ENCODE data around the gene RPGRIP1L.

The RPGRIP1L gene

DNA sequence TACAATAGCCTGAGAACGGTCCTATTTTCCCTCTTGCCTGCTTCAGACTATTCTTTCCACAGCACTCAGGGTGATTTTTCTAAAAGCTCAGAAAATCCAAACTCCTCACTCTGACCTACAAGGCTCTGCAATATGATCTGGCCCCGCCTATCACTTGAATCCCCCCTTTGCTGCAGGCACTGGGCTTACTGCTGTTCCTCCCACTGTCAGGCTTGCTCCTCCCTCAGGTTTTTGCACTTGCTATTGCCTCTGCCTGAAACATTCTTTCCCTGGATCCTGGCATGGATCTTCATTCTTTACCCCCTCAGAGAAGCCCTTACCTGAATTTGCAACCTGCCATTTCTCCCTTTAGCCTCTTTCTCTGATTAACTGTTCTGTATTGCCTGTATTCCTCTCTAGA is 52.3 kb downstream of the RPGRIP1L start:
- no peak for DNase-seq (ENCODE audit: low spot score)

DNA sequence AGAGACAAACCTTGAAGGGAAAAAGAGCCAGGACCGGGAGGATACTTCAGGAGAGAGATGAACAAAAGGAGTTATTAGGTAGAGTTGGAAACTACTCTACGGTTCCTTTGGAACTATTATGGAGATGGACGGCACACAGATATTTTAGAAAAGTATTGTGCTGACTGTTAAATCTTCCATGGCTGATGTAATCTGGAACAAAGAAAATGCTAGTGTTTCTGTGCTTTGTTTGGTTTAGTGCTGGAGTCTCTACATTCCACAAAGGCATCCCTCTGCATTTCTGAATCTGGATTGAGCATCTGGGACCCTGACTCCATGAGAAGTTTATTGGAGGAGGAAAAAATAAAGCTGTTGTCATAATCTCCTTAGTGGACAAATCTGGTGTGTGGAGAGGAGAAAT is 57.2 kb downstream of the RPGRIP1L start:
- DNase-seq (ENCODE audit: low spot score) = no peak

DNA sequence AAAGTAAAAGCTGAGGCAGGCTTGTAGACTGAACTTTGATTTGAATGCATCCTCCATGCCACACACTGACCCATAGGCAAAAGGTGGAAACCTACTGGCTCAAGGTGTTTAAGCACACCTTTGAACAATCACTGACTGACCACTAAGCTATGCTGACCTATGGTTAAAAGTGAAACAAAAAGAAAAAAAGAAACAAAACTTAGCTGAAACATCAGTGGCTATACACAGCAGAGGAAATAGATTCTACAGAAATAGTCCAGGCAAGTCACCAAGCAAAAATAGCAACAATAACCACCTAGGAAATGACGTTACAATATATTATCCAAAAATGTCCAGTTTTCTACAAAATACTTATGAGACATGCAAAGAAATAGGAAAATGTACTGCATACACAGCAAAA is 60.2 kb downstream of the RPGRIP1L start:
- DNase-seq (ENCODE audit: low spot score) = no peak

GRCh38 chr16:53642094-53642493 is 61.6 kb downstream of the RPGRIP1L start:
- DNase-seq (ENCODE audit: low spot score) = no peak

- no peak for DNase-seq (ENCODE audit: low spot score)
Observed at GRCh38 chr16:53636978-53637377, 66.7 kb downstream of the RPGRIP1L start.

- DNase-seq (ENCODE audit: low spot score) = no peak
Observed at GRCh38 chr16:53632526-53632925, 71.1 kb downstream of the RPGRIP1L start.

DNA sequence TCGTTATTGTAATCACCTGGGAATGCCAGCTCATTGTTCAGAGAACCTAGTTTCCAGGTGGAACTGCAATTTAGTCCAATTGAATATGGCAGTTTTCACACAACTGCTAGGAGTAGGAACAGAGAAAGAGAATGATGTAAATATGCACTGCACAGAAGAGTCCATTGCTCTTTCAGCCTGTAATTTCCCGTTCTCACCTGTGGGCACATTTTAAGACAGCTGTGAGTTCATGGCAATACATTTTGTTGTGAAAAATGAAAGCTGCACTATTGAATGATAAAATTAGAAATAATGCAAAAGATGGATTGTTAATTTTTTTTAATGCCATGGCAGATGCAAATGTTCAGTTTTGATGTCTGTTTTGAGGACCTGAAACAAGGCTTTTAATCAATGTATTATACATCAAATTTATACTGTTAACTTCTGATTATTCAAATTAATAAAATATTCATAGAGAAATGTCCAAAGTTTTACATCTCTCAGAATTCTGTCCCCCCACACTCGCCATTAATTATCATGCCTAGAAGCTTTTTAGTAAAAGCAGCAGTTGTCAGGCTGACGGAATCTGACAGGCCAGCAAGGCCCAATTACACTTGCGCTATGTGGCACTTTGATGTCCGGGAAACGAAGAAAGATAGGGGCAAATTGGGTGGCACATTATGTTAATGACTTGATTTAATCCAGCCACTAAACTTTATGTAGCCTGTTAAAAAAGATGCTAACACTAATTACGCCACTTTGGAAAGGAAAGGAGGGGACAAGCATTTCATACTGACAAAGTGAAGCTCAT is 72.2 kb downstream of the RPGRIP1L start:
- DNase-seq (ENCODE audit: low spot score) = no peak

DNA sequence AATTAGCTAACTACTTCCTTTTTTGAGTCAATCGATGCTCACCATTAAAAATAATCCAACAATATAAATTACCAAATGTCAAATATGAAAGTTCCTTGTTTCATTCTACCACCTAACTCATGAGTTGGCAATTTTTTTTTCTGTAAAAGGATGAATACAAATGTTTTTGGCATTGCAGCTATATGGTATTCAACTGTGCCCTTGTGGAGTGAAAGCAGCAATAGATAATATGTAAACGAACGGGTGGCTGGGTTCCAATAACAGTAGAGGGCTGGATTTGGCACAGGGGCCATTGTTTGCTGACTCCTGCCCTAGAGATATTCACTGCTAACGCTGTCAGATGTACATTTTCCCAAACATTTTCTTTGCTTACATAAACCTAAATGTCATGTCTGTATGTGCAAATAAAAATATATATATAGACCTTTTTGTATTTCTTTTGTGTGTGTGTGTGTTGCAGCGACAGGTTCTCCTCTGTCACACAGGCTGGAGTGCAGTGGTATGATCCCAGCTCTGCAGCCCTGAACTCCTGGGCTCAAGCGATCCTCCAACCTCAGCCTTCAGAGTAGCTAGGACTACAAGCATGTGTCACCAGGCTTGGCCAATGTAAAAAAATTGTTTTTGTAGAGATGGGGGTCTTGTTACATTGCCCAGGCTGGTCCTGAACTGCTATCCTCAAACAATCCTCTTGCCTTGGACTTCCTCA is 73.9 kb downstream of the RPGRIP1L start:
- no peak for DNase-seq (ENCODE audit: low spot score)

DNA sequence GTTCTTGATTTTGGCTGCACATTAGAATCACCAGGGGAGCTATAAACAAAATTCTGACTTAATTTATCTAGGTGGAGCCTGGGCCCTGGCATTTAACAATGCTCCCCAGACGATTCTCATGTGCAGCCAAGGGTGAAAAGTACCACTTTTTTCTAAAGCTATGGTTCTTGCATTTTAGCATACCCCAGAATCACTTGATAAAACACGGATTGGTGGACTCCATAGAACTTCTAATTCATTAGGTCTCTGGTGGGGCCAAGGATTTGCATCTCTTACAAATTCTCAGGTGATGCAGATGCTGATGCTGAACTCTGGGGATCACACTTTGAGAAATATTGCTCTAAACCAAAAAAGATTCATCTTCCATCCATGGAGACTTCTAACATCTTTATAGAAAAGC is 74.5 kb downstream of the RPGRIP1L start:
- DNase-seq (ENCODE audit: low spot score) = no peak

GRCh38 chr16:53626811-53627210 is 76.8 kb downstream of the RPGRIP1L start:
- no peak for DNase-seq (ENCODE audit: low spot score)

GRCh38 chr16:53626161-53626560 is 77.5 kb downstream of the RPGRIP1L start:
- DNase-seq (ENCODE audit: low spot score) = no peak

- DNase-seq (ENCODE audit: low spot score) = no peak
Observed at GRCh38 chr16:53625221-53625620, 78.4 kb downstream of the RPGRIP1L start.

- DNase-seq (ENCODE audit: low spot score) = no peak
Observed at GRCh38 chr16:53622315-53622714, 81.3 kb downstream of the RPGRIP1L start.

DNA sequence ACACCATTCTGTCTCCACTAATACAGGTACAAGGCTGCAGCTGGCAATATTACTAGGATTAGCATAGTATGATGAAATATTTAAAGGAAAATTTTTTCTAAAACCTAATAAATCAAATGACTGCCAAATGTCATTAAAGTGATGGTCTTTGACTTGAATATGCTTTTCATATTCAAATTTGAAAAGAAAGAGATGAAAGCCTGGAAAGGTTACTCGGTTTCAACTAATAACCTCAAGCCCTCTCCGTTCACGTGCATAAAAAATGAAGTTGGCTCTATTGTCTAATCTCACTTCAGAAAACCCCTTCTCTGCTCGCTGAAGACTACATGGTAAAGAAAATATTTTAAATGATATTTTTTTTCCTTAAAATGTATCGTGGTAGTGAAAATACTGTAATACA is 83.2 kb downstream of the RPGRIP1L start:
- DNase-seq (ENCODE audit: low spot score) = no peak

DNA sequence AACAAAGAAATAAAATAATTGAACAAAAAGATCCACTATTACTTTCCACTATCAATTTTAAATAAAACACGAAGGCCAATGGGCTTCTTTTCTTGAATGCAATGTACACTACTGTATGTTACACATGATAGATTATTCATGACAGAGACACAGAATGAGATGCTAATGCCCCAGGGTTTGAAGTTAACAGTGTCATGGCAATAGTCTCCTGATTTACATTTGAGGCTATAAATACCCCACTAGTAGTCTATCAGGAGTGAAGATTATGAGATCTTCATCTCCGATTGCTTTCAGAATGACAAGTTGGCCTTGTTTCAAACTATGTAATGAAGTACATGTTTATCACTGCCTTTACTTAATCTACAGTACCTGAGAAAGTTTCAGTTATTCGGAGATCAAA is 84.4 kb downstream of the RPGRIP1L start:
- no peak for DNase-seq (ENCODE audit: low spot score)

- no peak for DNase-seq (ENCODE audit: low spot score)
Observed at GRCh38 chr16:53614346-53614745, 89.3 kb downstream of the RPGRIP1L start.

DNA sequence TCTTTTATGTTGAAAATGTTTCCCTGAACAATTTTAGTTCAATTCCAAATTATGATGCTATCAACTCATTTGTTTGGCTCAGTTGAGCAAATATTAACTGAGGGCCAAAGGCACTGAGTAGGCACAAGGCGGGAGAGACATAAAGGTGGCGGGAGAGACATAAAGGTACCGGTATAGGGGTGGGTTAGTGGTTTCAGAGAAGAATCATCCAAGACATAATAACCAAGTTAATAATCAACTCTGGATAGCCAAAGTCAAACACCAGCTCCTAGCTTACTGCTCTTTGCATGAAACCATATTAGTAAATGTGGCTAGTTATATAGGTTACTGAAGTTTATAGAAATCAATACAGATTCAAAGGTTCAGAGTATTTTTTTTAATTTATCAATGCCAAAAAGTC is 91.7 kb downstream of the RPGRIP1L start:
- DNase-seq (ENCODE audit: low spot score) = no peak

DNA sequence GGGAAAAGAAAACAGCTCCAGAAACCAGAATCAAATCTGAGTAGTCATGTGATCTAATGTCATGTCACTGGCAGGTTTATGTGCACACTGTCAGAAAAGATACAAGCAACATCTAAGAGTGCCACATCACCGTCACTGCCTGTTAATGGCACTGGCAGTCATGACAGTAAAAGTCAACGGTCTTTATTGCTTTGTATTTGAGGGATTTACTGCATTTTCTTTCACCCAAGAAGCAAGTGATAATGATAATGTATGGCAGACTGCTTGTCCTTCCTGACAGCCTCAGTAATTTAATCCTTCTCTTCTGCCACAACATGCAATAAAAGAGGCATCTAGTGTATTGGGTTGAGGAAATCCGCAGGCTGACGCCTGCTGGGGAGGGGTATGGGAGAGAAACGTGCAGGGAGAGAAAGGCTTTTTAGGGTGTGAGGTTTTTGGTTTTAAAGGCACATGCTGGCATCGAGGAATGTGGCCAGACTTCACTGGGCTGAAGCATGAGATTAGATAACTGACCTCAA is 92.4 kb downstream of the RPGRIP1L start:
- no peak for DNase-seq (ENCODE audit: low spot score)

DNA sequence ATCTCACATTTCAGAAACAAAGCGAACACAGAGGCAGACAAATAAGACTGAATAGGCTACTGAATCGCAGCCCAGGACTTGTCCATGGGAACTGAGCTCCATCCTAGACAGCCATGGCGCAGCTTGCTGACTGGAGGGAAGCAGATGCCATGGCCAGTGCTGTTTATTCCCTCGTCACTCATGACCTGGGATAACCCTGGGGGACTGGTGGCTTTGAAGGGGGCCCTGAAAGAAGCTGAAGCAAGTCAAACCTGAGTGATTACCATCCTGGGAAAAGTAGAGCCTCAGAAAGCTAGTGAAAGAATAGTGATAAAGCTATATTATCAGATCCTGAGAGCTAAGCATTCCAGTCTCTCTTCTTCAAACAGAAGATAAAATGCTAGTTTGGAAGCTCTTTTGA is 94.1 kb downstream of the RPGRIP1L start:
- DNase-seq (ENCODE audit: low spot score) = no peak

GRCh38 chr16:53608094-53608493 is 95.6 kb downstream of the RPGRIP1L start:
- no peak for DNase-seq (ENCODE audit: low spot score)

GRCh38 chr16:53605831-53606400 is 97.7 kb downstream of the RPGRIP1L start:
- no peak for DNase-seq (ENCODE audit: low spot score)

DNA sequence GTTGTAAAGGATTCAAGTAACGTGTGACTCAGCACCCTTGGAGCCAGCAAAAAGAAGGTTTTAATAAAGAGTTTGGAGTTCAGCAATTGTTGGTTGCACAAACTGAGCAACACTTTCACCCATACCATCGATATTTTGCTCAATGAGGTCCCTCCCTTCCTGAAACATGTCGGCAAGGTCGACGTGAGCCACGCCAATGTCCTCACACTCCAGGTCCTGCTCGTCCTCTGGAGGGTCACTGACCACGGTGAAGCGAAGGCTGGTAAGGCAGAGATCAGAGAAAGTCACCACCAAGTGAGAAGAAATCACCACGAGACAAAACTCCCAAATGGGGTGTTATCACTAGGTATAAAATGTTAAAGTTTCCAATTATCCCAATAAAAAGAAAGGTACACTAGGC is 98.3 kb downstream of the RPGRIP1L start:
- DNase-seq (ENCODE audit: low spot score) = no peak

DNA sequence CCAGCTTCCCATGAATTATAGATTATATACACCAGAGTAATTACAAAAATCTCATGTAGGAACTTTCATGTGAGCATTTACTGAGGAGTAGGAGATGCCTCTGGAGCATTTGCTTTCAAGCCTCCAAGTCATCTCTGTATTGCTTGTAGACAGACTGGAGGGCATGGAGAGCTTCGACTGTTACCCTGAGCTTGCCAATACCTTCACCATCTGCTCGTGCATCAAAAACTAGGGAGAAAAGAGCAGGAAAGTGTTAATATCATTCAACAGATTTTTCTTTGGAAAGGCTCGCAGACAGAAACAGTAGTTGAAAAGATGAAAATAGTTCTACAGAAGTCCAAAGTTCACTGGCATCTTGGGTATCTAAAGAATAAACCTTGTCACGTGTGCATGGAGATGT is 101.7 kb downstream of the RPGRIP1L start:
- DNase-seq (ENCODE audit: low spot score) = no peak

All from CD4-positive, alpha-beta T cell treated with Interleukin-6 at 100 ng/mL for 8 hours (primary cell).